Measurements from ENCODE around the gene PSORS1C1.
"Not testable (repeated sequence)": the region's sequence is repeated elsewhere in the genome, so short reads cannot be mapped to it uniquely, and the experiment has no call there.

PSORS1C1 gene

DNA sequence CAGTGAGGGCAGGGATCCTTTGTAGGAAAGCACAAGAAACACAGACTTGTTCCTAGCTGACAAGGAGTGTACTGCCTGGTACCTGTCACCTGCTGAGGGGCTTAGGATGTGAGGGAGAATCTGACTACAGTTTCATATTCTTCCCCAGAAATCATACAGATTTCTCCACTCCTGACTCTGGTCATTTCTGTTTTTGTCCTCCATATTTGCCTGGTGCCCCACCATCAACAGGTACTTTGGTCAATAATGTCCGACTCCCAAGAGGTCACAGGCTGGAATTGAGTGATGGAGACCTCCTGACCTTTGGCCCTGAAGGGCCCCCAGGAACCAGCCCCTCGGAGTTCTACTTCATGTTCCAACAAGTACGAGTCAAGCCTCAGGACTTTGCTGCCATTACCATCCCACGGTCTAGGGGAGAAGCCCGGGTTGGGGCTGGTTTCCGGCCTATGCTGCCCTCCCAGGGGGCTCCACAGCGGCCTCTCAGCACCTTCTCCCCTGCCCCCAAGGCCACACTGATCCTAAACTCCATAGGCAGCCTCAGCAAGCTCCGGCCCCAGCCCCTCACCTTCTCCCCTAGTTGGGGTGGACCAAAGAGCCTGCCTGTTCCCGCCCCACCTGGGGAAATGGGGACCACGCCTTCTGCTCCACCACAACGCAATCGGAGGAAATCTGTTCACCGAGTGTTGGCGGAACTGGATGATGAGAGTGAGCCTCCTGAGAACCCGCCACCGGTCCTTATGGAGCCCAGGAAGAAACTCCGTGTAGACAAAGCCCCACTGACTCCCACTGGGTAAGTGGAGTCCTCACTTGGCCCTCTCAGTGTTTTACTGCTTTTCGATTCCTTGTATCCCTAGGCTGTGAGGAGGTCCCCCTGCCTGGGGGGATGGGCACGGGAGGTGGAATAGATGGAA is 46.9 kb downstream of the PSORS1C1 start:
- DNase-seq, result no peak

GRCh38 chr6:31162463-31163165 is 48.0 kb downstream of the PSORS1C1 start:
- no peak for DNase-seq

DNA sequence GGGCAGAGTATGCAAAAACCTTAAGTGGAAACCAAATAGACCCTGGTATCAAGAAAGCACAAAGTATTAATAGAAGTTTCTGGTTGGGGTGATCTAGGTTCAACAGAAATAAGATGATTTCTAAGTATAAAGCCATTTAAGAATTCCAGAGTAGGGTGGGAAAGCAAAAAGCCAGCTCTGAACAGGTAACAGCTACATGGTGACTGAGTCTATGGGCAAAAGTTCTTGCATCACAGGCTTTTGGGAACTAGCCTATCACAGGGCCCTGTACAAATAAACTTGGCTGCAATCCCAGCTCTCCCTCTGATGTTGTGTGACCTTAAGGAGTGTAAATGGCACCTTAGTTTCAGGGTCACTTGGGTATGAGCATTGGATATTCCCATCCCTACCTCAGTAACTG is 49.3 kb downstream of the PSORS1C1 start:
- DNase-seq, result no peak

DNA sequence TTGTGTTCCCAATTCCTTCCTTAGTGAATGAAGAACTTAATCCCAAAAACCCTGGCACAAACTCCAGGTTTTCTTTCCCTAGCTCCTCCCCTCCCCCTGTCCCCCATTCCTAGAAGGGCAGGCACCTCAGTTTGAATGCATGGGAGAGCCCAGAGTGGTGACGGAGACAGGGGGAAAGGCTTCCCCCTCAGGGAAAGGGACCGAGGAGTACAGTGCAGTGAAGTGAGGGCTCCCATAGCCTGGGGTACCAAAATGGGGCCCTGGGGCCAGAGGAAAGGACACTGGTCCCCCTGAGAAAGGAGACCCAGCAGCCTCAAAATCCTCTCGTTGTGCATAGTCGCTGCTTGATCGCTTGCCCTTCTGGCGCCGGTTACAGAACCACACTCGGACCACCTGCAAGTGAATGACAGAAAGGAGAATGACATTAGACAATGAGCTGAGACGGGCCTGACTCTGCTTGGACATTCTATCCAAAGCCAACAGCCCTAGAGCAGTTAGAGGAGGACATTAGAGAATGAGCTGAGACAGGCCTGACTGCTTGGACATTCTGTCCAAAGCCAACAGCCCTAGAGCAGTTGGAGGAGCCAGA is 50.0 kb downstream of the PSORS1C1 start:
- DNase-seq, result not testable (repeated sequence)

GRCh38 chr6:31165064-31165832 is 50.6 kb downstream of the PSORS1C1 start:
- not testable (repeated sequence) for DNase-seq

- no peak for DNase-seq
Observed at GRCh38 chr6:31165986-31166385, 51.4 kb downstream of the PSORS1C1 start.

GRCh38 chr6:31168606-31169005 is 54.0 kb downstream of the PSORS1C1 start:
- no peak for DNase-seq

- DNase-seq, result no peak
Observed at GRCh38 chr6:31169123-31169857, 54.7 kb downstream of the PSORS1C1 start.

GRCh38 chr6:31169858-31170599 is 55.4 kb downstream of the PSORS1C1 start:
- not testable (repeated sequence) for DNase-seq

DNA sequence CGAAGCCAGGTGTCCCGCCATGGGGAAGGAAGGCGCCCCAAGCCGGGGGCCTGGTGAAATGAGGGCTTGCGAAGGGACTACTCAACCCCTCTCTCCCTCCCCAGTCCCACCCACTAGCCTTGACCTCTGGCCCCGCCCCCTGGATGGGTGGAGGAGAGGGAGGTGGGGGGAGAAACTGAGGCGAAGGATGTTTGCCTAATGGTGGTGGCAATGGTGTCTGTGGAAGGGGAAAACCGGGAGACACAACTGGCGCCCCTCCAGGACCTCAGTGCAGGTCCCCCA is 55.9 kb downstream of the PSORS1C1 start, which contains the start of gene POU5F1:
TSS of gene POU5F1 (minus strand) at position 83 of the 282 bp plus-strand sequence. CDS start at position 21, 62 bp downstream.
- no peak for DNase-seq

- no peak for DNase-seq
Observed at GRCh38 chr6:31170987-31171671, 56.5 kb downstream of the PSORS1C1 start.

DNA sequence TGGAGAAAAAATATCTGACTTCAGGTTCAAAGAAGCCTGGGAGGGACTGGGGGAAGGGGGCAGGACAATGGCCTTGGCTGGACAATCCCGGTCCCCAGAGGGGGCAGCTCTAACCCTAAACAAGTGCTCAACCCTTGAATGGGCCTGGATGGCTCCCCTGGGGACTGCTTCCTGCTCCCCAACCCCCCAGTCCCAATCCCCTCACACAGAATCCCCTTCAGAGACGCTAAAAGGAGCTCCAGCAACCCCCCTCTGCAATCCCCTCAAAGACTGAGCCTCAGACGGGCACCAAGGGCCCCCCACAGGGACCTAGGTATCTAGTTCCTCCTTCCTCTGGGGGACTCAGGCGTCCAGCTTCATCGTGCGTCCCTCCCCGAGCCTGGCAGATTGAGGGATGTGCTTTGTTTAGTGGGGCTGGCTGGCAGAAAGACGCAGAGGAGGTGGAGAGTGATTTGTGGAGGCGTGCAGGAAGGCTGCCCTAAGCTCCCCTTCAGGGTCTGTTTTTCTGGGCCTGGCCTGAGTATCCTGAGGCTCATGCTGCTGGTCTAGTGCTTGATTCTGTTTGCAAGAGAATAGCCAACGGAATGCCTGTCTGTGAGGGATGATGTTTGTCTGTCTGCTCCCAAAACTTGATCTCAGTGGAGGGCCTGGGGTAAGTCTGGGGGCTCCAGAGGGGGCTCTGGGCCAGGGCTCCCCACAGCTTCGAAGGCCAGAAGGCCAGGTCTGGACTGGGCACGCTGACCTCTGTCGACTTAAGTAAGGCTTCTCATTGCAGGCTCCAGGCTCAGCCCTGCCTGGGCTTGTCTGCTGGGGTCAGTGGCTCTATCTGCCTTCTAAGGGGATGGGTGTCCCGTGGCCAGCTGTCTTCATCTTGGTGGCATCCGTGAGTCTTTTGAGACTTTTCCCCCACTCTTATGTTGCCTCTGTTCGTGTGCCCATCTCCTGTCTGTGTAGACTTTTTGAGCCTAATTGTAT is 57.6 kb downstream of the PSORS1C1 start:
- DNase-seq, result no peak

- no peak for DNase-seq
Observed at GRCh38 chr6:31172973-31173384, 58.4 kb downstream of the PSORS1C1 start.

- DNase-seq, result no peak
Observed at GRCh38 chr6:31173406-31173805, 58.8 kb downstream of the PSORS1C1 start.

DNA sequence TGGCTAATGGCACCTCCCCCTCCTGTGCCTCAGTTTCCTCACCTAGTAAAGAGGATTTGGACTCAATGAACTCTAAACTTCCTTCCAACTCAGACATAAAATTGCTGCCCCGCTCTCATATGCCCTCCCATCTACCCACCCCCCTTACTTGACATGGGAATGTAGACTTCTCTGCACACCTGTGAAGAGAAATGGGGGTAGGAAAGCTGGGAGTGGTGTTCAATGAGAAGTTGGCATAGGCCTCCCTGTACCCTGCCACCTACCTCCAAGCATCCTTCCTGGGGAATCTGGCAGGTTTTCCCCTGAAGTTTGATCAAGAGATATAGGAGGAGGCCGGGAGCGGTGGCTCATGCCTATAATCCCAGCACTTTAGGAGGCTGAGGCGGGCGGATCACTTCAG is 59.8 kb downstream of the PSORS1C1 start:
- DNase-seq, result no peak

DNA sequence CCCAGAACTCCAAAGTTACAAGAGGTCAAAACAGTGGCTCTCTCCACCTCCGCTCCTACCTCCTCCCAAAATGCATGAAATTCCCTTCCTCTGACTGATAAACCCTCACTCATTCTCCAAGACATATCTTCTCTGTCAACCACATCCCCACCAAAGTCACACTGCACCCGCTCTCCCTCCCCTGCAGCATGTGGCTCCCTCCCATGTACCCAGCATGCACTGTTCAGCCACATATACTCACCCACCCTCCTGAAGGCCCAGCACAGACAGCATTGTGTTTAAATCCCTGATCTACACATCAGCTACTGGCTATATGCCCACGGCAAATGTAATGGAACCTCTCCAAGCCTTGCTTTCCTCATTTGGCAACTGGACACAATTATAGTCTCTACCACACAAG is 61.4 kb downstream of the PSORS1C1 start:
- DNase-seq, result no peak

DNA sequence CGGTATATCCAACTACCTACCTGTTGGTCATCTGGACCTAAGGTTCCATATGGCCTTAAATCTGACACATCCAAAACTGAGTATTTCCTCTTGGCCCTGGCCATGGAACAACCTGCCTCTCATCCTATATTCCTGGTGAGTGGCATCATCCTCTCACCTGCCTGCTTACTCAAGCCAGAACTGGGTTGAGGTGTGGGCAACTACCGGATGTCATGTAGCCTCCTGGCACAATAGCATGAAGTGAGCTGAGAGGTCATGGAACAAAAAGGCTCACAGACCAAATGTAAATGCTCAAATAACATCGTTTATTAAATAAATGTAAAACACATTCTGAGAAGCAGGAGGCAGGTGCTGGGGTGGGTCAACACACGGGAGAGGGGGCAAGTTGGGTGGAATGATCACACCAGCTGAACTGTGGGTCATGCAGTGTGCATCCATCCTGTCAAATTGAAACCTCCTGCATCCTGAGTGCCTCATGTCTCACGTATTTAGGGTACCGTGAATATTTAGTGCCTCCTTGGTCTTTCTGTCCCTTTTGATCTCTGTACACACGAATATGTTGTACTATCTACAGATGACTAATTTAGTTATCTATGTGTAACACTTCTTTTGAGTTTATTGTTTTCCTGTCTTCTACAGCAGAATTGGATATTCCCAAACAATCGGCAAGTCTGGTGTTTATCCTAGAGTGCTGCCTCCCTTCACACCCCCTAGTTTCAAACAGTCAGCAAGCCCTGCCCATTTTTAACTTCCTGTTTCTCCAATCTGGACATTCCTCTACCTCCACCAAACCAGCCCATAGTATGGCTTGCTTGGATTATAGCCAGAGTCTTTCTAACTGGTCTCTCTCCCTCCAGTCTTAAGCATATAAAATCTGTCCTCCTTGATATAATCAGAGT is 63.8 kb downstream of the PSORS1C1 start:
- no peak for DNase-seq

GRCh38 chr6:31179042-31179386 is 64.4 kb downstream of the PSORS1C1 start:
- no peak for DNase-seq

GRCh38 chr6:31179896-31180295 is 65.3 kb downstream of the PSORS1C1 start:
- DNase-seq, result no peak

All from T-helper 9 cell (primary cell).